Esophagus muscularis mucosa (tissue), 4 donors: ENCODE data around the gene C1orf210. TPM values are rescaled to one million over a fixed set of nuclear protein-coding genes. Genes with fewer than 3 reads are reported as not detected.

Experiments
- DNase-seq: peaks from one replicate; pipeline ENCODE4 v3.0.0-alpha.2; 2017; ENCODE audit errors: extremely low spot score
- H3K27ac ChIP-seq, 4 donors: fragments of 200-600 bp; sonication (generic); replicated peaks in 1 of 4; 1 replicate in 3 of 4; 2 replicates in 1 of 4; pipeline ENCODE4 v1.5.1; 2016 to 2019; ENCODE audit warnings: mild to moderate bottlenecking in 1 of 4
- H3K27me3 ChIP-seq, 4 donors: fragments of 200-600 bp; sonication (generic); one replicate each; pipeline versions ENCODE4 v1.5.1 to v1.6.0; 2016 to 2019
- H3K36me3 ChIP-seq, 4 donors: fragments of 200-600 bp; sonication (generic); one replicate each; pipeline ENCODE4 v1.5.1; 2016 to 2019
- H3K4me1 ChIP-seq, 4 donors: fragments of 200-600 bp; sonication (generic); one replicate each; pipeline ENCODE4 v1.5.1; 2016 to 2019
- H3K4me3 ChIP-seq, 4 donors: fragments of 200-600 bp; sonication (generic); 1 replicate in 2 of 4; 2 replicates in 2 of 4; pipeline ENCODE4 v1.5.1; 2016 to 2019; ENCODE audit warnings: mild to moderate bottlenecking in 4 of 4, moderate library complexity in 1 of 4
- H3K9me3 ChIP-seq, 4 donors: fragments of 200-600 bp; sonication (generic); 1 replicate in 3 of 4; 2 replicates in 1 of 4; pipeline ENCODE4 v1.5.1; 2016 to 2019
- CTCF ChIP-seq, 3 experiments: fragments of 200-600 bp in 2 of 3; fragments of 450-650 bp in 1 of 3; sonication (generic) in 2 of 3; IDR thresholded peaks; one replicate each; pipeline ENCODE4 v1.5.1; 2017 to 2019; ENCODE audit warnings: antibody characterized with exemption in 3 of 3, mild to moderate bottlenecking in 2 of 3, moderate library complexity in 1 of 3
- EP300 ChIP-seq: sonication (generic); formaldehyde crosslinking; IDR thresholded peaks from one replicate; pipeline ENCODE4 v1.6.1; 2017; ENCODE audit warnings: antibody characterized with exemption
- POLR2A ChIP-seq: fragments of 450-650 bp; IDR thresholded peaks from one replicate; pipeline ENCODE4 v1.6.1; 2017; ENCODE audit warnings: antibody characterized with exemption, moderate library complexity, mild to moderate bottlenecking, low read depth
- POLR2AphosphoS5 ChIP-seq, 2 donors: sonication (generic); formaldehyde crosslinking; IDR thresholded peaks; one replicate each; pipeline ENCODE4 v1.6.1; 2017; ENCODE audit warnings: antibody characterized with exemption in 2 of 2
- WGBS: methylation state at CpG from one replicate; pipeline ENCODE4 v1.1.5; 2018; 5-methylcytosine and 5-hydroxymethylcytosine counted together
- intact Hi-C: fragments of 100-400 bp; cut with DNase I; formaldehyde crosslinking; loops from one replicate; pipeline ENCODE4 v1.15.1; 2023
- total RNA-seq, 4 donors: library from RNA; depleted of rRNA; stranded (reverse); fragments of >200 nt; gene quantifications; one replicate each; pipeline versions ENCODE4 v1.1.0 to v1.2.1, GENCODE V29; 2016

C1orf210 gene
- total RNA-seq, 4 donors from 2014 or later, result not detected

- H3K4me1 ChIP-seq, result peaks cover 0 to 8% (median 0%) of the 10 kb centered on the region in 4 donors
- intact Hi-C loops, result no loop called here
- WGBS, result 68% methylated on average over 10 of the region's 10 CpGs
- H3K36me3 ChIP-seq, result no peaks in the 10 kb centered on the region
- no peaks in the 10 kb centered on the region for H3K27me3 ChIP-seq
- H3K4me3 ChIP-seq, result no peak overlapping the region
- no peak for TF ChIP-seq POLR2A
- TF ChIP-seq EP300, result no peak
- TF ChIP-seq CTCF (IDR thresholded peaks at IDR 0.05), result no peak
- no peak for TF ChIP-seq POLR2AphosphoS5 (IDR thresholded peaks at IDR 0.05)
- H3K9me3 ChIP-seq, result no peaks in the 10 kb centered on the region
- DNase-seq, result no peak
- no peak overlapping the region for H3K27ac ChIP-seq
Observed at GRCh38 chr1:43255438-43256210, 29.8 kb downstream of the C1orf210 start.

- Histone ChIP-seq H3K4me1 (peaks cover 0 to 8% (median 0%) of the 10 kb centered on the region in 4 donors), H3K4me3 (no peak overlapping the region), H3K27me3 (no peaks in the 10 kb centered on the region), H3K9me3 (no peaks in the 10 kb centered on the region), H3K36me3 (no peaks in the 10 kb centered on the region), H3K27ac (no peak overlapping the region)
- DNase-seq, result no peak
- intact Hi-C loops, result no loop called here
- no peak for TF ChIP-seq POLR2AphosphoS5 (IDR thresholded peaks at IDR 0.05)
- 85% methylated on average over 5 of the region's 8 CpGs for WGBS
Observed at GRCh38 chr1:43253876-43254275, 31.5 kb downstream of the C1orf210 start.

GRCh38 chr1:43253173-43253572 is 32.2 kb downstream of the C1orf210 start:
- peaks cover 0 to 8% (median 0%) of the 10 kb centered on the region in 4 donors for H3K4me1 ChIP-seq
- H3K36me3 ChIP-seq, result no peaks in the 10 kb centered on the region
- H3K27ac ChIP-seq, result no peak overlapping the region
- whole genome bisulfite sequencing, result 98% methylated on average over 4 of the region's 4 CpGs
- no peaks in the 10 kb centered on the region for H3K27me3 ChIP-seq
- H3K4me3 ChIP-seq, result no peak overlapping the region
- intact Hi-C loops, result no loop called here
- no peak for DNase-seq
- H3K9me3 ChIP-seq, result no peaks in the 10 kb centered on the region
- TF ChIP-seq POLR2AphosphoS5 (IDR thresholded peaks at IDR 0.05) (no peak), POLR2A (no peak), EP300 (no peak), CTCF (IDR thresholded peaks at IDR 0.05) (no peak)

- WGBS, result 76% methylated on average over 1 of the region's 1 CpG
- Histone ChIP-seq H3K36me3 (no peaks in the 10 kb centered on the region), H3K9me3 (no peaks in the 10 kb centered on the region), H3K27ac (no peak overlapping the region), H3K4me1 (peaks cover 0 to 8% (median 0%) of the 10 kb centered on the region in 4 donors), H3K4me3 (no peak overlapping the region), H3K27me3 (no peaks in the 10 kb centered on the region)
- intact Hi-C loops, result no loop called here
- no peak for DNase-seq
- no peak for TF ChIP-seq POLR2A
- TF ChIP-seq POLR2AphosphoS5 (IDR thresholded peaks at IDR 0.05), result no peak
- no peak for TF ChIP-seq EP300
Observed at GRCh38 chr1:43252225-43252624, 33.2 kb downstream of the C1orf210 start.

GRCh38 chr1:43251024-43251423 is 34.4 kb downstream of the C1orf210 start:
- WGBS, result 86% methylated on average over 5 of the region's 5 CpGs
- no peak overlapping the region for H3K4me3 ChIP-seq
- no peak for DNase-seq
- no peaks in the 10 kb centered on the region for H3K36me3 ChIP-seq
- H3K27ac ChIP-seq, result no peak overlapping the region
- H3K4me1 ChIP-seq, result peaks cover 0 to 6% (median 0%) of the 10 kb centered on the region in 4 donors
- intact Hi-C loops, result no loop called here
- H3K27me3 ChIP-seq, result no peaks in the 10 kb centered on the region
- H3K9me3 ChIP-seq, result no peaks in the 10 kb centered on the region
- TF ChIP-seq POLR2A (no peak), CTCF (IDR thresholded peaks at IDR 0.05) (no peak), EP300 (no peak), POLR2AphosphoS5 (IDR thresholded peaks at IDR 0.05) (no peak)
